ENCODE measurements around the gene APCDD1L.

GRCh38 chr20:58428364-58428763 is 86.8 kb downstream of the APCDD1L start:
- TF ChIP-seq POLR2A (IDR thresholded peaks at IDR 0.05; ENCODE audit: low read length) (no peak), GATA1 (IDR thresholded peaks at IDR 0.05; ENCODE audit: low read depth, low read length) (no peak)
